Measurements from ENCODE around the gene NSUN6. TPM values are rescaled to one million over a fixed set of nuclear protein-coding genes. Genes with fewer than 3 reads are reported as not detected.

Gene NSUN6
- total and polyA plus RNA-seq, 2 experiments from 2014 or later, result 18.1 to 37.4 TPM

- no peak for TF ChIP-seq ZNF462 (CRISPR knock-in tag; IDR thresholded peaks at IDR 0.05)
- no peak for TF ChIP-seq EZH2 (IDR thresholded peaks at IDR 0.05; ENCODE audit: low read depth, unreplicated experiment)
- no peak for TF ChIP-seq CREB1 (CRISPR knock-in tag; IDR thresholded peaks at IDR 0.05; ENCODE audit: low read depth)
- no peak for TF ChIP-seq EZH2phosphoT487 (IDR thresholded peaks at IDR 0.05; ENCODE audit: unreplicated experiment)
- TF ChIP-seq ETS1 (IDR thresholded peaks at IDR 0.05), result no peak
- no peak for TF ChIP-seq CTCF (conservative IDR thresholded peaks at IDR 0.05; ENCODE audit: low read depth in 2 of 2)
- no peak for TF ChIP-seq ZNF331 (CRISPR knock-in tag; IDR thresholded peaks at IDR 0.05; ENCODE audit: low read depth)
- TF ChIP-seq POLR2AphosphoS5 (IDR thresholded peaks at IDR 0.05; ENCODE audit: low read depth), result no peak
- no peak for TF ChIP-seq STAT1 (IDR thresholded peaks at IDR 0.05; ENCODE audit: unreplicated experiment)
- no peak for TF ChIP-seq NANOG (IDR thresholded peaks at IDR 0.05; ENCODE audit: borderline replicate concordance)
Observed at GRCh38 chr10:18620856-18621255, 30.5 kb downstream of the NSUN6 start (continued).
